Neural cell (in vitro differentiated cells): Measurements from ENCODE around the gene LSM14A.

Experiments
- EZH2 ChIP-seq: fragments of 200-600, 300-800 bp; shearing (Covaris generic), sonication (generic); IDR thresholded peaks from 2 replicates; pipeline ENCODE4 v1.6.1; 2014; ENCODE audit warnings: antibody characterized with exemption, low read length, borderline replicate concordance, mild to moderate bottlenecking; ENCODE audit not compliant: insufficient read depth, poor library complexity, severe bottlenecking
- MXI1 ChIP-seq: fragments of 450-650 bp; conservative IDR thresholded peaks from 2 replicates; pipeline ENCODE4 v1.6.1; 2014; ENCODE audit warnings: antibody characterized with exemption, mild to moderate bottlenecking; ENCODE audit not compliant: poor library complexity, severe bottlenecking
- POLR2AphosphoS5 ChIP-seq: IDR thresholded peaks from 2 replicates; pipeline ENCODE4 v1.6.1; 2012
- RAD21 ChIP-seq: fragments of 450-650 bp; conservative IDR thresholded peaks from 2 replicates; pipeline ENCODE4 v1.6.1; 2014; ENCODE audit warnings: antibody characterized with exemption, mild to moderate bottlenecking, moderate library complexity
- TF ChIP-seq, protein P1 (sequence below): fragments of 450-650 bp; IDR thresholded peaks from 2 replicates; pipeline ENCODE4 v1.5.1; 2014; ENCODE audit warnings: antibody characterized with exemption, mild to moderate bottlenecking, moderate library complexity; ENCODE audit not compliant: poor library complexity, severe bottlenecking

DNA sequence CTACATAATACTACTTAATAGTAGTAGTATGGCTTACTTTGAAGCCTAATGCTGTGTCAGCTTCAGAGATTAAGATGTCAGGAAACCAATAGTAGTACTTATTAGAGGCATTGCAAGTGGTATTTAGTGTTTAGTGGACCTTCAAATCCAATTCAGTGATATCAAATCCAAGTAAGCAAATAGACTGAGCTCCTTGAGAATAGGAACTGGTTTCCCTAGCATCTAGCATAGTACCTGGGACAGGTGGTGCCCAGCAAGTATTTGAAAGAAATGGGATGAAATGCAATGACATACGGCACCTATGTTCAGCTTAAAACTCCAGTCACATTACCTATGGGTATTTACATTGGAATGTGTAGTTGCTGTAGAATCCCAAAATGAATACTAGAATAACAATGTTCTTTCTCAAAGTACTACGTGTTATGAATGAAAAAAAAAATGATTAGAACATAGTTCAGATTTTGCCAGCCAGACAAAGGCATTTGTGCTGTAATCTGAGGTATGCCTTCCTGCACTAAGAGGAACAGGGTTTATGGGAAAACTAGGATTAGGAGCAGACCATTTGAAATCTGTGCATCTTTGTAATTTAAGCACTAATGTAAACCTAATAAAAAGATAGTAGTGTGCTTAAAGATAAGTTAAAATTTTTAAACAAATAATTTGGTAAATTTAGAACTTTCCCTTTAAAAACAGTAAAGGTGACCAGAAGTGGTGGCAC, 17.1 kb downstream of the LSM14A start:
- TF ChIP-seq EZH2 (no peak), RAD21 (no peak), MXI1 (no peak), POLR2AphosphoS5 (no peak)
- TF ChIP-seq, protein P1, sequence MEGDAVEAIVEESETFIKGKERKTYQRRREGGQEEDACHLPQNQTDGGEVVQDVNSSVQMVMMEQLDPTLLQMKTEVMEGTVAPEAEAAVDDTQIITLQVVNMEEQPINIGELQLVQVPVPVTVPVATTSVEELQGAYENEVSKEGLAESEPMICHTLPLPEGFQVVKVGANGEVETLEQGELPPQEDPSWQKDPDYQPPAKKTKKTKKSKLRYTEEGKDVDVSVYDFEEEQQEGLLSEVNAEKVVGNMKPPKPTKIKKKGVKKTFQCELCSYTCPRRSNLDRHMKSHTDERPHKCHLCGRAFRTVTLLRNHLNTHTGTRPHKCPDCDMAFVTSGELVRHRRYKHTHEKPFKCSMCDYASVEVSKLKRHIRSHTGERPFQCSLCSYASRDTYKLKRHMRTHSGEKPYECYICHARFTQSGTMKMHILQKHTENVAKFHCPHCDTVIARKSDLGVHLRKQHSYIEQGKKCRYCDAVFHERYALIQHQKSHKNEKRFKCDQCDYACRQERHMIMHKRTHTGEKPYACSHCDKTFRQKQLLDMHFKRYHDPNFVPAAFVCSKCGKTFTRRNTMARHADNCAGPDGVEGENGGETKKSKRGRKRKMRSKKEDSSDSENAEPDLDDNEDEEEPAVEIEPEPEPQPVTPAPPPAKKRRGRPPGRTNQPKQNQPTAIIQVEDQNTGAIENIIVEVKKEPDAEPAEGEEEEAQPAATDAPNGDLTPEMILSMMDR = no peak
